Measurements from ENCODE around the gene ZNF532.
A peak's percentile ranks its signal among the peaks of the same experiment; 100 is the strongest.

The ZNF532 gene

GRCh38 chr18:58992301-58993231, 127.9 kb downstream of the ZNF532 start:
- peak overlapping the region; percentile 68; the same call in 1 of the 2 replicates for H3K4me2 ChIP-seq (ENCODE audit: low read length)
- H2AFZ ChIP-seq (ENCODE audit: low read depth, low read length): no peak overlapping the region
- H3K27ac ChIP-seq (ENCODE audit: low read length): no peak overlapping the region
- H3K9ac ChIP-seq (ENCODE audit: low read length): no peak overlapping the region
- peaks cover 26% of the 10 kb centered on the region for H3K36me3 ChIP-seq (replicated peaks; ENCODE audit: low read depth, low read length)
- no peaks in the 10 kb centered on the region for H4K20me1 ChIP-seq (ENCODE audit: insufficient read depth, low read length)
- no peak overlapping the region for H3K4me3 ChIP-seq (ENCODE audit: low read length)
- TF ChIP-seq EZH2phosphoT487 (IDR thresholded peaks at IDR 0.05; ENCODE audit: low read depth): no peak
- peaks cover 20% of the 10 kb centered on the region; the same call in 1 of the 2 replicates for H3K9me3 ChIP-seq (ENCODE audit: insufficient read depth, low read length)
- H3K79me2 ChIP-seq (ENCODE audit: low read length): no peaks in the 10 kb centered on the region
- H3K4me1 ChIP-seq (ENCODE audit: low read length): peaks cover 48% of the 10 kb centered on the region
- no peaks in the 10 kb centered on the region for H3K27me3 ChIP-seq (ENCODE audit: low read depth, low read length)

DNA sequence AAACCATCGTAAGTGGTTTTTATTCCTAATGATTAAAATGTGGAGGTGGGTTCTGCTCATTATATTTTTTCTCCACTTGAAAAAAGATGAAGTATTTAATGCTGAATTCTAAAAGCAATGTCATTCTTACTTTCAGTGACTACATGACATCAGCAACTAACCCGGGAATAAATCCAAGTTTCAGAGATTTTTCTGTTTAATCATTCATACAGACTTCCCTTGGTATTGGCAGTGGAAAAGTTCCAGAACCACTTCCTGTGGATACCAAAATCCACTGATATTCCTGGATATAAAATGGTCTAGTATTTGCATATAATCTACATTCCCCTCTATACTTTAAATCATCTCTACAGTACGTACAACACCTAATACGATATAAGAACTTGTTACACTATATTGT, 128.6 kb downstream of the ZNF532 start:
- H3K4me2 ChIP-seq (ENCODE audit: low read length): no peak overlapping the region

GRCh38 chr18:58995663-58996062, 131.0 kb downstream of the ZNF532 start:
- TF ChIP-seq EZH2phosphoT487 (IDR thresholded peaks at IDR 0.05; ENCODE audit: low read depth): no peak
- TF ChIP-seq, protein P1, sequence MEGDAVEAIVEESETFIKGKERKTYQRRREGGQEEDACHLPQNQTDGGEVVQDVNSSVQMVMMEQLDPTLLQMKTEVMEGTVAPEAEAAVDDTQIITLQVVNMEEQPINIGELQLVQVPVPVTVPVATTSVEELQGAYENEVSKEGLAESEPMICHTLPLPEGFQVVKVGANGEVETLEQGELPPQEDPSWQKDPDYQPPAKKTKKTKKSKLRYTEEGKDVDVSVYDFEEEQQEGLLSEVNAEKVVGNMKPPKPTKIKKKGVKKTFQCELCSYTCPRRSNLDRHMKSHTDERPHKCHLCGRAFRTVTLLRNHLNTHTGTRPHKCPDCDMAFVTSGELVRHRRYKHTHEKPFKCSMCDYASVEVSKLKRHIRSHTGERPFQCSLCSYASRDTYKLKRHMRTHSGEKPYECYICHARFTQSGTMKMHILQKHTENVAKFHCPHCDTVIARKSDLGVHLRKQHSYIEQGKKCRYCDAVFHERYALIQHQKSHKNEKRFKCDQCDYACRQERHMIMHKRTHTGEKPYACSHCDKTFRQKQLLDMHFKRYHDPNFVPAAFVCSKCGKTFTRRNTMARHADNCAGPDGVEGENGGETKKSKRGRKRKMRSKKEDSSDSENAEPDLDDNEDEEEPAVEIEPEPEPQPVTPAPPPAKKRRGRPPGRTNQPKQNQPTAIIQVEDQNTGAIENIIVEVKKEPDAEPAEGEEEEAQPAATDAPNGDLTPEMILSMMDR (IDR thresholded peaks at IDR 0.05; ENCODE audit: low read depth, low read length): no peak
- no peaks in the 10 kb centered on the region for H3K9me3 ChIP-seq (ENCODE audit: insufficient read depth, low read length)
- H3K4me3 ChIP-seq (ENCODE audit: low read length): no peak overlapping the region
- H4K20me1 ChIP-seq (ENCODE audit: insufficient read depth, low read length): no peaks in the 10 kb centered on the region
- H3K36me3 ChIP-seq (replicated peaks; ENCODE audit: low read depth, low read length): peaks cover under 1% of the 10 kb centered on the region
- H2AFZ ChIP-seq (ENCODE audit: low read depth, low read length): no peak overlapping the region
- H3K79me2 ChIP-seq (ENCODE audit: low read length): no peaks in the 10 kb centered on the region
- H3K4me2 ChIP-seq (ENCODE audit: low read length): no peak overlapping the region
- no peak overlapping the region for H3K27ac ChIP-seq (ENCODE audit: low read length)
- peaks cover 53% of the 10 kb centered on the region for H3K4me1 ChIP-seq (ENCODE audit: low read length)
- H3K27me3 ChIP-seq (ENCODE audit: low read depth, low read length): no peaks in the 10 kb centered on the region
- no peak overlapping the region for H3K9ac ChIP-seq (ENCODE audit: low read length)

More for the DNA sequence above, 128.6 kb downstream of the ZNF532 start:
- Histone ChIP-seq H3K4me1 (ENCODE audit: low read length) (peaks cover 54% of the 10 kb centered on the region), H3K27me3 (ENCODE audit: low read depth, low read length) (no peaks in the 10 kb centered on the region), H2AFZ (ENCODE audit: low read depth, low read length) (no peak overlapping the region), H3K36me3 (replicated peaks; ENCODE audit: low read depth, low read length) (peaks cover 23% of the 10 kb centered on the region), H3K9me3 (ENCODE audit: insufficient read depth, low read length) (peaks cover 20% of the 10 kb centered on the region; the same call in 1 of the 2 replicates), H3K9ac (ENCODE audit: low read length) (no peak overlapping the region), H3K27ac (ENCODE audit: low read length) (no peak overlapping the region), H4K20me1 (ENCODE audit: insufficient read depth, low read length) (no peaks in the 10 kb centered on the region), H3K4me3 (ENCODE audit: low read length) (no peak overlapping the region), H3K79me2 (ENCODE audit: low read length) (no peaks in the 10 kb centered on the region)
- TF ChIP-seq, protein P1 (IDR thresholded peaks at IDR 0.05; ENCODE audit: low read depth, low read length): no peak
- TF ChIP-seq EZH2phosphoT487 (IDR thresholded peaks at IDR 0.05; ENCODE audit: low read depth): no peak

DNA sequence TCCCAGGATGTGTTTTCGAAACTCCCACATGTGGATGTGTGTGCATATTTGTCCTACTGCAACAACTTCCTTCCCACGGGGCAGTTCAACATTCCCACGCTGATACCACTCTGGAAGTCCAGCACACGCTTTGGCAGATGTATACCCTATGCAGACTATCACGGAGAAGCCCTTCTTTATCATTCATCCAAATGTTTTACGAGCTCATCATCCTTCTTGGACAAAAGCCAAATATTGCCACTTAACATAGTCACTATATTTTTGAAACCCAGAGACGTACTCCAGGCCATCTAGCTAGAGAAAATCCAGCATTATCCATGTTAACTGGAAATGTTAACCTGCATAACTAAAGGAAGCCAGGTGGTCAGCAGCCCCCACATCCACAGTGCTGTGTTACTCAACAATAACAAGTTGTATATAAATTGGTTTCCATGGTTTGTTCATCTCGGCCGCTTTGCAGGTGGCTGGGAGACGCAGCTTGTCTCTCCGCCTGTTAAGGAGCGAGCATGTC, 131.5 kb downstream of the ZNF532 start:
- Histone ChIP-seq H3K9me3 (ENCODE audit: insufficient read depth, low read length) (no peaks in the 10 kb centered on the region), H3K79me2 (ENCODE audit: low read length) (no peaks in the 10 kb centered on the region), H3K36me3 (replicated peaks; ENCODE audit: low read depth, low read length) (no peaks in the 10 kb centered on the region), H3K4me2 (ENCODE audit: low read length) (no peak overlapping the region), H3K4me3 (ENCODE audit: low read length) (no peak overlapping the region), H3K27ac (ENCODE audit: low read length) (no peak overlapping the region), H3K4me1 (ENCODE audit: low read length) (peaks cover 48% of the 10 kb centered on the region), H3K9ac (ENCODE audit: low read length) (no peak overlapping the region), H3K27me3 (ENCODE audit: low read depth, low read length) (no peaks in the 10 kb centered on the region), H2AFZ (ENCODE audit: low read depth, low read length) (no peak overlapping the region), H4K20me1 (ENCODE audit: insufficient read depth, low read length) (no peaks in the 10 kb centered on the region)
- TF ChIP-seq EZH2phosphoT487 (IDR thresholded peaks at IDR 0.05; ENCODE audit: low read depth): no peak
- TF ChIP-seq, protein P1 (IDR thresholded peaks at IDR 0.05; ENCODE audit: low read depth, low read length): no peak

All from OCI-LY3 (cell line).